ENCODE results near the gene BAIAP2.

- TF ChIP-seq, protein P1, sequence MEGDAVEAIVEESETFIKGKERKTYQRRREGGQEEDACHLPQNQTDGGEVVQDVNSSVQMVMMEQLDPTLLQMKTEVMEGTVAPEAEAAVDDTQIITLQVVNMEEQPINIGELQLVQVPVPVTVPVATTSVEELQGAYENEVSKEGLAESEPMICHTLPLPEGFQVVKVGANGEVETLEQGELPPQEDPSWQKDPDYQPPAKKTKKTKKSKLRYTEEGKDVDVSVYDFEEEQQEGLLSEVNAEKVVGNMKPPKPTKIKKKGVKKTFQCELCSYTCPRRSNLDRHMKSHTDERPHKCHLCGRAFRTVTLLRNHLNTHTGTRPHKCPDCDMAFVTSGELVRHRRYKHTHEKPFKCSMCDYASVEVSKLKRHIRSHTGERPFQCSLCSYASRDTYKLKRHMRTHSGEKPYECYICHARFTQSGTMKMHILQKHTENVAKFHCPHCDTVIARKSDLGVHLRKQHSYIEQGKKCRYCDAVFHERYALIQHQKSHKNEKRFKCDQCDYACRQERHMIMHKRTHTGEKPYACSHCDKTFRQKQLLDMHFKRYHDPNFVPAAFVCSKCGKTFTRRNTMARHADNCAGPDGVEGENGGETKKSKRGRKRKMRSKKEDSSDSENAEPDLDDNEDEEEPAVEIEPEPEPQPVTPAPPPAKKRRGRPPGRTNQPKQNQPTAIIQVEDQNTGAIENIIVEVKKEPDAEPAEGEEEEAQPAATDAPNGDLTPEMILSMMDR (IDR thresholded peaks at IDR 0.05 in 8 of 11, conservative IDR thresholded peaks at IDR 0.05 in 3 of 11): no peak
- TF ChIP-seq POLR2A (IDR thresholded peaks at IDR 0.05) (no peak), POLR2AphosphoS5 (IDR thresholded peaks at IDR 0.05) (no peak)
Measured at GRCh38 chr17:81050645-81051625, 16.0 kb downstream of the BAIAP2 start.
